Uterus (tissue), 4 donors: ENCODE results near the gene CHN2. TPM values are rescaled to one million over a fixed set of nuclear protein-coding genes. Genes with fewer than 3 reads are reported as not detected.

Experiments
- DNase-seq, 2 donors: peaks; one replicate each; pipeline ENCODE4 v3.0.0-alpha.2; 2019 to 2020
- H3K27ac ChIP-seq, 2 donors: fragments of 200-600 bp; sonication (generic); 1 replicate in 1 of 2; 2 replicates in 1 of 2; pipeline ENCODE4 v1.5.1; 2016 to 2018
- H3K27me3 ChIP-seq, 2 donors: fragments of 200-600 bp; sonication (generic); one replicate each; pipeline ENCODE4 v1.5.1; 2018 to 2019; ENCODE audit warnings: control low read depth in 1 of 2
- H3K36me3 ChIP-seq, 2 donors: fragments of 200-600 bp; sonication (generic); one replicate each; pipeline ENCODE4 v1.5.1; 2019; ENCODE audit warnings: control low read depth in 1 of 2
- H3K4me1 ChIP-seq, 2 donors: fragments of 200-600 bp; sonication (generic); one replicate each; pipeline ENCODE4 v1.5.1; 2018 to 2019; ENCODE audit warnings: control low read depth in 1 of 2
- H3K4me3 ChIP-seq, 2 donors: fragments of 200-600 bp; sonication (generic); 1 replicate in 1 of 2; 2 replicates in 1 of 2; pipeline ENCODE4 v1.5.1; 2018 to 2019; ENCODE audit warnings: mild to moderate bottlenecking in 1 of 2
- H3K9me3 ChIP-seq, 2 donors: fragments of 200-600 bp; sonication (generic); one replicate each; pipeline ENCODE4 v1.5.1; 2019; ENCODE audit warnings: control low read depth in 1 of 2
- POLR2A ChIP-seq, 2 donors: fragments of 450-650 bp; IDR thresholded peaks; one replicate each; pipeline ENCODE4 v1.6.1; 2016; ENCODE audit warnings: antibody characterized with exemption in 2 of 2, mild to moderate bottlenecking in 1 of 2, moderate library complexity in 1 of 2
- intact Hi-C: fragments of 100-400 bp; cut with DNase I; formaldehyde crosslinking; loops from one replicate; pipeline ENCODE4 v1.15.1; 2023; ENCODE audit warnings: low total_unique reads
- total RNA-seq, 4 donors: library from RNA; depleted of rRNA in 3 of 4; stranded (reverse); fragments of >200 nt in 3 of 4; gene quantifications; one replicate each; pipeline versions ENCODE4 v1.1.0 to v1.2.4, GENCODE V29; 2014 to 2023
- TF ChIP-seq, protein P1 (sequence below), 4 experiments: fragments of 200-600 bp in 2 of 4; fragments of 450-650 bp in 2 of 4; sonication (generic) in 2 of 4; IDR thresholded peaks; one replicate each; pipeline ENCODE4 v1.5.1; 2016 to 2019; ENCODE audit warnings: antibody characterized with exemption in 4 of 4, mild to moderate bottlenecking in 2 of 4, moderate library complexity in 1 of 4
- donor health status: DM: yes; HTN: yes; CAD: no.

Gene CHN2
- total RNA-seq, 4 donors from 2014 or later = 9.8 to 22.9 (median 18.3) TPM

DNA sequence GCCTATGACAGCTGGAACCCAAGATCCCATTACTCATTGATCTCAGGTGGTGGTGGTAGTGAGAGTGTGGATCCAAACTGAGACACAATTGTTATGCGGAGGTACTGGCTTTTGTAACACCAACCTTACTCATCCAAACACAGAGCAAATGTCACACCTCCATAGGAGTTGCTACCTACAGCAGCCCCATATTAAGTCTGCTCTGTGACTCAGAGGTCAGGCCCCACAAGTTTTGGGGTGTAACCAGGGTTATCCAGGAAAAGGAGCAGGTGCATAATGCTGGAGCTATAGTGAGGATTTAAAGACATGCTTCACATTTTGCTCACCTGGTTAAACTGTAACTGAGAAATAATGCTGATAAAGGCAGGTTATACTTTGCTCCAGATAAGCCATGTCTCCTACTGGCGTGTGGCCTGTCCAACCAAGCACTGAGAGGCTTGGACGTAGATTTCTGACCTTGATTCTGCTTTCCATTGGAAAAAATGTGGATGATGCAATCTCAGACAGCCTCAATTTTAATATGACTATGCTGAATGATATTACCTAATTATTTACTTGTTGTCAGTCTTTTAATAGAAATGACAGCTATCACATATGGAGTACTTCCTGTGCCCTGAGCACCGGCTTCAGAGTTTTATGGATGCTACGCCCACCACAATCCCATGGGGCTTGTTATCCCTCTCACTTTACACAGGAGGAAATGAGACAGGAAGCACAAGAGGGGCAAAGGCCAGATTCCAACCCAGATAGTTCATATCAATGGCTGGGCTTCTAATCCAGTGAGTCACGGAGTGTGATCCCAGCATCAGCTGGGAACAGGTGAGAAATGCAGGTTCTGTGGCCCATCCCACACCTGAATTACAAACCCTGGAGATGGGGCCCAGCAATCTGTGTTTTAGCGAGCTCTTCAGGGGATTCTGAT is 181.3 kb downstream of the CHN2 start:
- H3K27me3 ChIP-seq = no peaks in the 10 kb centered on the region
- H3K4me1 ChIP-seq = no peaks in the 10 kb centered on the region
- H3K27ac ChIP-seq = no peak overlapping the region
- TF ChIP-seq, protein P1, sequence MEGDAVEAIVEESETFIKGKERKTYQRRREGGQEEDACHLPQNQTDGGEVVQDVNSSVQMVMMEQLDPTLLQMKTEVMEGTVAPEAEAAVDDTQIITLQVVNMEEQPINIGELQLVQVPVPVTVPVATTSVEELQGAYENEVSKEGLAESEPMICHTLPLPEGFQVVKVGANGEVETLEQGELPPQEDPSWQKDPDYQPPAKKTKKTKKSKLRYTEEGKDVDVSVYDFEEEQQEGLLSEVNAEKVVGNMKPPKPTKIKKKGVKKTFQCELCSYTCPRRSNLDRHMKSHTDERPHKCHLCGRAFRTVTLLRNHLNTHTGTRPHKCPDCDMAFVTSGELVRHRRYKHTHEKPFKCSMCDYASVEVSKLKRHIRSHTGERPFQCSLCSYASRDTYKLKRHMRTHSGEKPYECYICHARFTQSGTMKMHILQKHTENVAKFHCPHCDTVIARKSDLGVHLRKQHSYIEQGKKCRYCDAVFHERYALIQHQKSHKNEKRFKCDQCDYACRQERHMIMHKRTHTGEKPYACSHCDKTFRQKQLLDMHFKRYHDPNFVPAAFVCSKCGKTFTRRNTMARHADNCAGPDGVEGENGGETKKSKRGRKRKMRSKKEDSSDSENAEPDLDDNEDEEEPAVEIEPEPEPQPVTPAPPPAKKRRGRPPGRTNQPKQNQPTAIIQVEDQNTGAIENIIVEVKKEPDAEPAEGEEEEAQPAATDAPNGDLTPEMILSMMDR (IDR thresholded peaks at IDR 0.05) = no peak
- TF ChIP-seq POLR2A (IDR thresholded peaks at IDR 0.05) = no peak
- no peaks in the 10 kb centered on the region for H3K9me3 ChIP-seq
- DNase-seq = no peak
- no peaks in the 10 kb centered on the region for H3K36me3 ChIP-seq
- intact Hi-C loops = no loop called here
- no peak overlapping the region for H3K4me3 ChIP-seq

DNA sequence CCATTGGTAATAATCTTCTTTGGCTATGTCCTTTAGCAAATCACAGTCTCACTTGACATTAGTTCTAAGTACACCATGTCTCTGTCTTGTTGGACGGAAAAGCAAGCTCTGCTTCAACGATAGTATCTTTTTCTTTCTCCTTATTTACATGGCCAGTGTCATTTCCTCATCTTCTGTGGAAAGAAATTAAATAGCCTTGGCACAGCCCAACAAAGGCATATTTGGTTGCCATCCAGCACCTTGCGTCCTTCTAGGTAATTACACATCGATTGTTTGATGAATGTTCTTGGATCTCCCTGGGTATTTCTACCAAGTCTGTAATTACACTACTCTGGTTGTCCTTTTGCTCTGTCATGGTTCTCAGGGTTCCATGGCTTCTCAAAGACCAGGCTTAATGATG is 183.1 kb downstream of the CHN2 start:
- no peak for DNase-seq
- H3K27ac ChIP-seq = no peak overlapping the region
- no peaks in the 10 kb centered on the region for H3K9me3 ChIP-seq
- H3K36me3 ChIP-seq = no peaks in the 10 kb centered on the region
- H3K4me1 ChIP-seq = no peaks in the 10 kb centered on the region
- TF ChIP-seq, protein P1 (IDR thresholded peaks at IDR 0.05) = no peak
- TF ChIP-seq POLR2A (IDR thresholded peaks at IDR 0.05) = no peak
- H3K27me3 ChIP-seq = no peaks in the 10 kb centered on the region
- intact Hi-C loops = no loop called here
- no peak overlapping the region for H3K4me3 ChIP-seq

DNA sequence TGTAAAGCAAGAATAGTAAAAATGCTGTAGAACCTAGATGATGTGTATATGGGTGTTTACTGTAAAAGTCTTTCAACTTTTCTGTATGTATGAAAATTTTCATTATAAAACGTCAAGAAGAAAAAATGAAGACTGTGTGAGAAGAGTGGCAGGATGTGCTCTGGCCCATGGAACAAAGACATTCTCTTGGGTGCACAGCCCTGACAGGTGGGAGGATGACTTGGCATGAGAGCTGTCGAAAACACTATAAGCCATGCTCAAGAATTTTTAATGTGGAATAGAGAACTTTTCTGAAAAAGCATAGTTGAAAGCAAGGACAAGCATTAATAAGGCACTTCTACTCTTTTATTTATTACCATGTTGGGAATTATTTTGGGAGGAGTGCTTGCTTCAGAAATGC is 185.0 kb downstream of the CHN2 start:
- no peak overlapping the region for H3K27ac ChIP-seq
- intact Hi-C loops = no loop called here

DNA sequence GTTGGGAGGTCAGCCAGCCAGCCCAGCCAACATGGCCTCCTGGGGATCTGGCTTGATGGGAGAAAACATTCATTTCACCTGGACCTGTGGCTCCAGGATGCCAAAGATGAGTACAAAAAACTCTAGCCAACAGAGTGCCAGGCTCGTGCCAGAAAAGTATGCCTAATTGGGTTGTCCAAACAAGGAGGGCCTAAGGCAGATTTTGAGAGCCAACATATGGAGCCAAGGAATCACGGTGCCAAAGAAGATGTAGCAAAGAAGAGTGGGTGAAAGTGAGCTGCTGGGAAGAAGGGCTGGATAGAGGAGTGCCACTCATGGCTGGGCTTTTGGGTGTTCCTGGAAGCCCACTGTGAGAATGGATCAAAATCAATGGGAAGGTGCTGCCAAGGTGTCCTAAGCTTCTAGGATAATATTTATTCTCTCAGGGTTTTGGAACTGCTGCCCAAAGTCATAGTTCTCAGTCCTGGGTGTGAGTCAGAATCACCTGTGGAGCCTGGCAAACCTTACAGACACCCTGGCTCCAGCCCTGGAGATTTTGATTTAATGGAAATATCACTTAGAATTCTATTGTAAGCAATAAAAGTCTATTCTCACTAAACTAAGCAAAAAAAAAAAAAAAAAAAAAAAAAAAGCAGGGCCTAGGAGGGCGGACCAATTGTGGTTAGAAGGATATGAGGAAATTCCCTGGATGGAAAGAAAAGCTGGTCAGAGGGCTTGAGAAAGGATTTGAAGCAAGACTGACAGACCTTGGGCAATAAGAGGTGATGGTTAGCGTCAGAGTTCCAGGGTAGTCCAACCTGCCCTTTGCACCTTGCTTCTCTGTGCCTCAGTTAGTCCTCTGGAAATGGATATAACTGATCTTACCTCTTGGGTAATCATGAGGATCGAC is 186.9 kb downstream of the CHN2 start:
- H3K4me3 ChIP-seq = no peak overlapping the region
- DNase-seq = no peak
- intact Hi-C loops = no loop called here

More for the DNA sequence above, 185.0 kb downstream of the CHN2 start:
- DNase-seq = no peak
- H3K4me1 ChIP-seq = no peaks in the 10 kb centered on the region
- TF ChIP-seq POLR2A (IDR thresholded peaks at IDR 0.05) = no peak
- H3K4me3 ChIP-seq = no peak overlapping the region
- H3K27me3 ChIP-seq = no peaks in the 10 kb centered on the region
- H3K9me3 ChIP-seq = no peaks in the 10 kb centered on the region
- H3K36me3 ChIP-seq = no peaks in the 10 kb centered on the region

DNA sequence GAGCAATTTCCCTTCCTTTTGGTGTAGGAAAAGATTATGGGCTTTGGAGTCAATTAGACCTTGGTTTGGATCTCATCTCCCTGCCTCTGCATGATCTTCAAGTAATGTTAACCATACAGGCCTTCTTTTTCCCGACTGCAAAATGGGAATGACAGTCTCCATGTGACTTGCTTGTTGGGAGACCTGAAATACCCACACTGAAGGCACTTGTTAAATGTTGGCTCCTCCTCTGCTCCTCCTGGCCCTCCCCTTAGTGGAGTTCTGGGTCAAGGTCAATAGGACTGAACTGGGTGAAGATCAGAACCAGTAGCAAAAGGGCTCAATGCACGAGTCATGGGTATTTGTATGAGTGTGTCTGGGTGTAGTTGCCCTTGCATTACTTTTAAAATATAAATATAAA is 189.7 kb downstream of the CHN2 start:
- Histone ChIP-seq H3K36me3 (no peaks in the 10 kb centered on the region), H3K4me3 (no peak overlapping the region), H3K27ac (no peak overlapping the region), H3K4me1 (no peaks in the 10 kb centered on the region), H3K27me3 (no peaks in the 10 kb centered on the region), H3K9me3 (no peaks in the 10 kb centered on the region)
- intact Hi-C loops = no loop called here
- TF ChIP-seq POLR2A (IDR thresholded peaks at IDR 0.05) = no peak
- TF ChIP-seq, protein P1 (IDR thresholded peaks at IDR 0.05) = no peak
- no peak for DNase-seq

More for the DNA sequence above, 186.9 kb downstream of the CHN2 start:
- no peaks in the 10 kb centered on the region for H3K27me3 ChIP-seq
- no peak for TF ChIP-seq POLR2A (IDR thresholded peaks at IDR 0.05)
- TF ChIP-seq, protein P1 (IDR thresholded peaks at IDR 0.05) = no peak
- H3K4me1 ChIP-seq = no peaks in the 10 kb centered on the region
- H3K36me3 ChIP-seq = no peaks in the 10 kb centered on the region
- no peaks in the 10 kb centered on the region for H3K9me3 ChIP-seq
- H3K27ac ChIP-seq = no peak overlapping the region
